ENCODE data around the gene CTSC.

- TF ChIP-seq POLR2AphosphoS5 (IDR thresholded peaks at IDR 0.05), result no peak
- no peak for TF ChIP-seq CTCF (IDR thresholded peaks at IDR 0.05)
These were observed 34.5 kb downstream of the CTSC start for GRCh38 chr11:88303037-88303436.

Measured in sigmoid colon (tissue), 4 donors.